ENCODE data around the gene TPX2.

The TPX2 gene

GRCh38 chr20:31844737-31845299 is 105.7 kb downstream of the TPX2 start:
- no peak for TF ChIP-seq ZNF791 (tag by site-specific recombination; IDR thresholded peaks at IDR 0.05)
- TF ChIP-seq, protein P1, sequence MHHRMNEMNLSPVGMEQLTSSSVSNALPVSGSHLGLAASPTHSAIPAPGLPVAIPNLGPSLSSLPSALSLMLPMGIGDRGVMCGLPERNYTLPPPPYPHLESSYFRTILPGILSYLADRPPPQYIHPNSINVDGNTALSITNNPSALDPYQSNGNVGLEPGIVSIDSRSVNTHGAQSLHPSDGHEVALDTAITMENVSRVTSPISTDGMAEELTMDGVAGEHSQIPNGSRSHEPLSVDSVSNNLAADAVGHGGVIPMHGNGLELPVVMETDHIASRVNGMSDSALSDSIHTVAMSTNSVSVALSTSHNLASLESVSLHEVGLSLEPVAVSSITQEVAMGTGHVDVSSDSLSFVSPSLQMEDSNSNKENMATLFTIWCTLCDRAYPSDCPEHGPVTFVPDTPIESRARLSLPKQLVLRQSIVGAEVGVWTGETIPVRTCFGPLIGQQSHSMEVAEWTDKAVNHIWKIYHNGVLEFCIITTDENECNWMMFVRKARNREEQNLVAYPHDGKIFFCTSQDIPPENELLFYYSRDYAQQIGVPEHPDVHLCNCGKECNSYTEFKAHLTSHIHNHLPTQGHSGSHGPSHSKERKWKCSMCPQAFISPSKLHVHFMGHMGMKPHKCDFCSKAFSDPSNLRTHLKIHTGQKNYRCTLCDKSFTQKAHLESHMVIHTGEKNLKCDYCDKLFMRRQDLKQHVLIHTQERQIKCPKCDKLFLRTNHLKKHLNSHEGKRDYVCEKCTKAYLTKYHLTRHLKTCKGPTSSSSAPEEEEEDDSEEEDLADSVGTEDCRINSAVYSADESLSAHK (tag by site-specific recombination; IDR thresholded peaks at IDR 0.05): no peak
- no peak for TF ChIP-seq GLI4 (tag by site-specific recombination; IDR thresholded peaks at IDR 0.05)
- TF ChIP-seq, protein P2, sequence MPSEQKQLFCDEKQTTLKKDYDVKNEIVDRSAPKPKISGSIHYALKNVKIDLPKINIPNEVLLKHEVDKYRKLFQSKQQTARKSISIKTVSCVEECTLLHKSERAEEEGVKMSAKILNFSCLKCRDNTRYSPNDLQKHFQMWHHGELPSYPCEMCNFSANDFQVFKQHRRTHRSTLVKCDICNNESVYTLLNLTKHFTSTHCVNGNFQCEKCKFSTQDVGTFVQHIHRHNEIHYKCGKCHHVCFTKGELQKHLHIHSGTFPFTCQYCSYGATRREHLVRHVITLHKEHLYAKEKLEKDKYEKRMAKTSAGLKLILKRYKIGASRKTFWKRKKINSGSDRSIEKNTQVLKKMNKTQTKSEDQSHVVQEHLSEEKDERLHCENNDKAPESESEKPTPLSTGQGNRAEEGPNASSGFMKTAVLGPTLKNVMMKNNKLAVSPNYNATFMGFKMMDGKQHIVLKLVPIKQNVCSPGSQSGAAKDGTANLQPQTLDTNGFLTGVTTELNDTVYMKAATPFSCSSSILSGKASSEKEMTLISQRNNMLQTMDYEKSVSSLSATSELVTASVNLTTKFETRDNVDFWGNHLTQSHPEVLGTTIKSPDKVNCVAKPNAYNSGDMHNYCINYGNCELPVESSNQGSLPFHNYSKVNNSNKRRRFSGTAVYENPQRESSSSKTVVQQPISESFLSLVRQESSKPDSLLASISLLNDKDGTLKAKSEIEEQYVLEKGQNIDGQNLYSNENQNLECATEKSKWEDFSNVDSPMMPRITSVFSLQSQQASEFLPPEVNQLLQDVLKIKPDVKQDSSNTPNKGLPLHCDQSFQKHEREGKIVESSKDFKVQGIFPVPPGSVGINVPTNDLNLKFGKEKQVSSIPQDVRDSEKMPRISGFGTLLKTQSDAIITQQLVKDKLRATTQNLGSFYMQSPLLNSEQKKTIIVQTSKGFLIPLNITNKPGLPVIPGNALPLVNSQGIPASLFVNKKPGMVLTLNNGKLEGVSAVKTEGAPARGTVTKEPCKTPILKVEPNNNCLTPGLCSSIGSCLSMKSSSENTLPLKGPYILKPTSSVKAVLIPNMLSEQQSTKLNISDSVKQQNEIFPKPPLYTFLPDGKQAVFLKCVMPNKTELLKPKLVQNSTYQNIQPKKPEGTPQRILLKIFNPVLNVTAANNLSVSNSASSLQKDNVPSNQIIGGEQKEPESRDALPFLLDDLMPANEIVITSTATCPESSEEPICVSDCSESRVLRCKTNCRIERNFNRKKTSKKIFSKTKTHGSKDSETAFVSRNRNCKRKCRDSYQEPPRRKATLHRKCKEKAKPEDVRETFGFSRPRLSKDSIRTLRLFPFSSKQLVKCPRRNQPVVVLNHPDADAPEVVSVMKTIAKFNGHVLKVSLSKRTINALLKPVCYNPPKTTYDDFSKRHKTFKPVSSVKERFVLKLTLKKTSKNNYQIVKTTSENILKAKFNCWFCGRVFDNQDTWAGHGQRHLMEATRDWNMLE (tag by site-specific recombination; conservative IDR thresholded peaks at IDR 0.05; ENCODE audit: low read depth): no peak
- TF ChIP-seq, protein P3, sequence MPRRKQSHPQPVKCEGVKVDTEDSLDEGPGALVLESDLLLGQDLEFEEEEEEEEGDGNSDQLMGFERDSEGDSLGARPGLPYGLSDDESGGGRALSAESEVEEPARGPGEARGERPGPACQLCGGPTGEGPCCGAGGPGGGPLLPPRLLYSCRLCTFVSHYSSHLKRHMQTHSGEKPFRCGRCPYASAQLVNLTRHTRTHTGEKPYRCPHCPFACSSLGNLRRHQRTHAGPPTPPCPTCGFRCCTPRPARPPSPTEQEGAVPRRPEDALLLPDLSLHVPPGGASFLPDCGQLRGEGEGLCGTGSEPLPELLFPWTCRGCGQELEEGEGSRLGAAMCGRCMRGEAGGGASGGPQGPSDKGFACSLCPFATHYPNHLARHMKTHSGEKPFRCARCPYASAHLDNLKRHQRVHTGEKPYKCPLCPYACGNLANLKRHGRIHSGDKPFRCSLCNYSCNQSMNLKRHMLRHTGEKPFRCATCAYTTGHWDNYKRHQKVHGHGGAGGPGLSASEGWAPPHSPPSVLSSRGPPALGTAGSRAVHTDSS (tag by site-specific recombination; IDR thresholded peaks at IDR 0.05): no peak
- no peak for TF ChIP-seq ZNF10 (tag by site-specific recombination; IDR thresholded peaks at IDR 0.05)
- no peak for TF ChIP-seq ZNF2 (tag by site-specific recombination; IDR thresholded peaks at IDR 0.05)
- no peak for TF ChIP-seq ZSCAN30 (tag by site-specific recombination; IDR thresholded peaks at IDR 0.05)
- no peak for TF ChIP-seq ZNF426 (tag by site-specific recombination; IDR thresholded peaks at IDR 0.05)
- TF ChIP-seq ZNF239 (tag by site-specific recombination; IDR thresholded peaks at IDR 0.05): no peak
- TF ChIP-seq ZNF704 (tag by site-specific recombination; IDR thresholded peaks at IDR 0.05): no peak
- TF ChIP-seq ATF2 (tag by site-specific recombination; IDR thresholded peaks at IDR 0.05; ENCODE audit: low read depth): no peak
- TF ChIP-seq ZNF146 (tag by site-specific recombination; IDR thresholded peaks at IDR 0.05): no peak
- TF ChIP-seq ZNF664 (tag by site-specific recombination; IDR thresholded peaks at IDR 0.05): no peak
- TF ChIP-seq OVOL3 (tag by site-specific recombination; IDR thresholded peaks at IDR 0.05): no peak
- no peak for TF ChIP-seq ZNF654 (tag by site-specific recombination; IDR thresholded peaks at IDR 0.05; ENCODE audit: low read depth)
- H3K4me3 ChIP-seq (ENCODE audit: low read depth, low read length): no peak overlapping the region
- ChIA-PET CTCF (interaction anchor here (0.6 to 4.9 kb wide), 7 partner anchors 8 to 384 kb away, joined by 3 to 87 read pairs (median 6); no protein-coding TSS in a partner anchor), POLR2A (interaction anchor here (0.5 kb wide), 1 partner anchor 96 kb away, joined by 3 read pairs; no protein-coding TSS in a partner anchor)
- no peaks in the 10 kb centered on the region for H3K9me3 ChIP-seq (ENCODE audit: control insufficient read depth, insufficient read depth, low read depth, low read length)
- H3K27ac ChIP-seq (ENCODE audit: extremely low read depth, low read depth, low read length): no peak overlapping the region
- H3K4me1 ChIP-seq (ENCODE audit: control insufficient read depth, insufficient read depth, low read length): no peaks in the 10 kb centered on the region
- no peaks in the 10 kb centered on the region for H3K36me3 ChIP-seq (ENCODE audit: control insufficient read depth in 2 of 2, insufficient read depth in 1 of 2, low read length in 2 of 2)
